Tibial nerve (tissue), 4 donors: Measurements from ENCODE around the gene NT5C3B. TPM values are rescaled to one million over a fixed set of nuclear protein-coding genes. Genes with fewer than 3 reads are reported as not detected.
"Not testable (repeated sequence)": the region's sequence is repeated elsewhere in the genome, so short reads cannot be mapped to it uniquely, and the experiment has no call there.

Experiments
- DNase-seq, 2 donors: peaks; one replicate each; pipeline ENCODE4 v3.0.0-alpha.2; 2019; ENCODE audit warnings: low spot score in 2 of 2
- H3K27ac ChIP-seq, 4 donors: fragments of 200-600 bp; sonication (generic) in 3 of 4; one replicate each; pipeline ENCODE4 v1.5.1; 2017 to 2019; ENCODE audit warnings: mild to moderate bottlenecking in 1 of 4
- H3K27me3 ChIP-seq, 2 donors: fragments of 200-600 bp; sonication (generic) in 1 of 2; one replicate each; pipeline versions ENCODE4 v1.5.1 to v1.6.0; 2017 to 2019
- H3K36me3 ChIP-seq, 3 donors: fragments of 200-600 bp; sonication (generic); one replicate each; pipeline ENCODE4 v1.5.1; 2018 to 2019
- H3K4me1 ChIP-seq, 4 donors: fragments of 200-600 bp; sonication (generic) in 3 of 4; one replicate each; pipeline ENCODE4 v1.5.1; 2017 to 2019
- H3K4me3 ChIP-seq, 4 donors: fragments of 200-600 bp; sonication (generic) in 3 of 4; one replicate each; pipeline ENCODE4 v1.5.1; 2017 to 2019; ENCODE audit warnings: mild to moderate bottlenecking in 1 of 4, moderate library complexity in 1 of 4
- H3K9me3 ChIP-seq, 4 donors: fragments of 200-600 bp; sonication (generic) in 3 of 4; one replicate each; pipeline ENCODE4 v1.5.1; 2017 to 2019
- EP300 ChIP-seq, 2 donors: sonication (generic); formaldehyde crosslinking; IDR thresholded peaks; one replicate each; pipeline ENCODE4 v1.6.1; 2017; ENCODE audit warnings: antibody characterized with exemption in 2 of 2, mild to moderate bottlenecking in 1 of 2
- POLR2A ChIP-seq, 2 donors: fragments of 450-650 bp; IDR thresholded peaks; one replicate each; pipeline ENCODE4 v1.6.1; 2017; ENCODE audit warnings: antibody characterized with exemption in 2 of 2, mild to moderate bottlenecking in 2 of 2, moderate library complexity in 2 of 2
- WGBS, 2 donors: methylation state at CpG; one replicate each; pipeline ENCODE4 v1.1.5; 2018; 5-methylcytosine and 5-hydroxymethylcytosine counted together
- total RNA-seq, 4 donors: library from RNA; depleted of rRNA; stranded (reverse); fragments of >200 nt; gene quantifications; one replicate each; pipeline ENCODE4 v1.1.0, GENCODE V29; 2016
- TF ChIP-seq, protein P1 (sequence below), 5 experiments: fragments of 200-600 bp in 3 of 5; fragments of 450-650 bp in 2 of 5; sonication (generic) in 3 of 5; IDR thresholded peaks; one replicate each; pipeline ENCODE4 v1.5.1; 2016 to 2019; ENCODE audit warnings: antibody characterized with exemption in 5 of 5, mild to moderate bottlenecking in 3 of 5, moderate library complexity in 2 of 5

The NT5C3B gene
- total RNA-seq: 10 to 100 TPM; 31.0 to 77.1 (median 33.0) TPM

- 1 to 2% methylated on average over 48 to 54 of the region's 72 CpGs for WGBS, 2 donors
- peak within 1 kb of the TSS; percentile 70 to 97 (median 81) for H3K4me3 ChIP-seq
- TF ChIP-seq, protein P1, sequence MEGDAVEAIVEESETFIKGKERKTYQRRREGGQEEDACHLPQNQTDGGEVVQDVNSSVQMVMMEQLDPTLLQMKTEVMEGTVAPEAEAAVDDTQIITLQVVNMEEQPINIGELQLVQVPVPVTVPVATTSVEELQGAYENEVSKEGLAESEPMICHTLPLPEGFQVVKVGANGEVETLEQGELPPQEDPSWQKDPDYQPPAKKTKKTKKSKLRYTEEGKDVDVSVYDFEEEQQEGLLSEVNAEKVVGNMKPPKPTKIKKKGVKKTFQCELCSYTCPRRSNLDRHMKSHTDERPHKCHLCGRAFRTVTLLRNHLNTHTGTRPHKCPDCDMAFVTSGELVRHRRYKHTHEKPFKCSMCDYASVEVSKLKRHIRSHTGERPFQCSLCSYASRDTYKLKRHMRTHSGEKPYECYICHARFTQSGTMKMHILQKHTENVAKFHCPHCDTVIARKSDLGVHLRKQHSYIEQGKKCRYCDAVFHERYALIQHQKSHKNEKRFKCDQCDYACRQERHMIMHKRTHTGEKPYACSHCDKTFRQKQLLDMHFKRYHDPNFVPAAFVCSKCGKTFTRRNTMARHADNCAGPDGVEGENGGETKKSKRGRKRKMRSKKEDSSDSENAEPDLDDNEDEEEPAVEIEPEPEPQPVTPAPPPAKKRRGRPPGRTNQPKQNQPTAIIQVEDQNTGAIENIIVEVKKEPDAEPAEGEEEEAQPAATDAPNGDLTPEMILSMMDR (IDR thresholded peaks at IDR 0.05): no peak
- peak in 1 of 2 donors; percentile 50 for TF ChIP-seq EP300 (IDR thresholded peaks at IDR 0.05)
- peak in 1 of 2 donors; percentile 41 for TF ChIP-seq POLR2A (IDR thresholded peaks at IDR 0.05)
- no peaks in the 10 kb centered on the region for H3K9me3 ChIP-seq
- peak in 1 of 2 donors; percentile 18 for DNase-seq
- H3K36me3 ChIP-seq: peaks cover 0 to 20% (median 0%) of the 10 kb centered on the region in 3 donors
- peaks cover 0 to 18% (median 7%) of the 10 kb centered on the region in 4 donors for H3K4me1 ChIP-seq
- H3K27me3 ChIP-seq: no peaks in the 10 kb centered on the region
- peak within 1 kb of the TSS; percentile 61 to 87 (median 82) for H3K27ac ChIP-seq
These were observed at the start of gene NT5C3B for GRCh38 chr17:41835800-41836549. NT5C3B (minus strand) TSS chr17:41836232; CDS start chr17:41836193, 39 bp downstream.

DNA sequence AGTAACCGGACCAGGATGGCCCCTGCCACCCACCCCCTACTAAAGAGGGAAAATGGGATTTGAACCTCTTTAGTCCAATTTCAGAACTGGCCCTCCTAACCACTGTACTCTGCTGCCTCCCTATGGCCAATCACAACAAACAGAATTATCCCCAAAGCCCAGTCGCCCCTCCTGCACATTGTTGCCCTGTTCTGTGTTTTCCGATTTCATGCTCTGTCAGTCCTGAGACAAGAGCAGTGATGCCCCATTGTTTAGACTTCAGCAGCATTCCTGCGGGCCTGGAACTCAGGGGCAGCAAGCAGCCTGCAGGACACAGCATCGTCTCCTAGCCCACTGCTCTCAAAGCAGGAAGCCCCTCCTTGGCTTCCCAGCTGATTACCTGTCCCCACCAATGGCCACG, 49.7 kb upstream of the NT5C3B start:
- TF ChIP-seq EP300 (IDR thresholded peaks at IDR 0.05): no peak
- TF ChIP-seq POLR2A (IDR thresholded peaks at IDR 0.05): no peak
- TF ChIP-seq, protein P1 (IDR thresholded peaks at IDR 0.05): no peak
- 71 to 81% methylated on average over 6 of the region's 6 CpGs for WGBS, 2 donors
- Histone ChIP-seq H3K4me3 (no peak overlapping the region), H3K27me3 (no peaks in the 10 kb centered on the region), H3K4me1 (no peaks in the 10 kb centered on the region), H3K9me3 (no peaks in the 10 kb centered on the region), H3K36me3 (peaks cover 0 to 94% (median 39%) of the 10 kb centered on the region in 3 donors), H3K27ac (no peak overlapping the region)
- no peak for DNase-seq

DNA sequence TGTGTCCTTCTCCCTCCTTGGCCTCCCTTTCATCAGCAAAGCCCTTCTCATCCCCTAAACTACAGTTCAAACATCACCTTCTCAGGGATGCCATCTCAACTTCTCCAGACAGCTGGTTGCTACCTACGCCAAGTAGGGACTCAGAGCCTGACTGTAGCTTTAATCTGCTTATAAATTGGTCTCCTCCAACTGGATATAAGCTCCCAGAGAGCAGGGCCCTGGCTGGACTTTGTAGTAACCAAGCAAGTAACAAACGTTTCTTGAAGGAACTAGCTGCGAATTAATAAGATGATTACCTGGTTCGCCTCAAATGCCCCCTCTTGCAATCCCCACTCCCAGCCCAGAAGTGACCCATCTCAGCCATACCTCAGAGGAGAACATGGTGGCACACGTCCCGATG, 46.7 kb upstream of the NT5C3B start:
- Histone ChIP-seq H3K4me1 (no peaks in the 10 kb centered on the region), H3K9me3 (no peaks in the 10 kb centered on the region), H3K27ac (no peak overlapping the region), H3K27me3 (no peaks in the 10 kb centered on the region), H3K36me3 (peaks cover 0 to 94% (median 40%) of the 10 kb centered on the region in 3 donors), H3K4me3 (no peak overlapping the region)
- TF ChIP-seq POLR2A (IDR thresholded peaks at IDR 0.05): no peak
- no peak for TF ChIP-seq EP300 (IDR thresholded peaks at IDR 0.05)
- TF ChIP-seq, protein P1 (IDR thresholded peaks at IDR 0.05): no peak
- DNase-seq: no peak
- 83 to 87% methylated on average over 6 of the region's 6 CpGs for WGBS, 2 donors

GRCh38 chr17:41880130-41880529, 44.1 kb upstream of the NT5C3B start:
- TF ChIP-seq, protein P1 (IDR thresholded peaks at IDR 0.05): no peak
- no peak for TF ChIP-seq EP300 (IDR thresholded peaks at IDR 0.05)
- TF ChIP-seq POLR2A (IDR thresholded peaks at IDR 0.05): no peak
- no peak overlapping the region for H3K27ac ChIP-seq
- 87 to 91% methylated on average over 4 of the region's 4 CpGs for WGBS, 2 donors
- no peak overlapping the region for H3K4me3 ChIP-seq
- no peaks in the 10 kb centered on the region for H3K27me3 ChIP-seq
- H3K9me3 ChIP-seq: no peaks in the 10 kb centered on the region
- no peak for DNase-seq
- H3K4me1 ChIP-seq: no peaks in the 10 kb centered on the region
- H3K36me3 ChIP-seq: peaks cover 0 to 86% (median 23%) of the 10 kb centered on the region in 3 donors

- H3K27me3 ChIP-seq, H3K4me1 ChIP-seq, H3K9me3 ChIP-seq, DNase-seq, H3K4me3 ChIP-seq, H3K27ac ChIP-seq: not testable (repeated sequence)
- WGBS, 2 donors: 95 to 98% methylated on average over 9 of the region's 9 CpGs
- peaks cover 0 to 92% (median 46%) of the 10 kb centered on the region in 3 donors for H3K36me3 ChIP-seq
These were observed 38.2 kb upstream of the NT5C3B start for GRCh38 chr17:41874293-41874670.
